HG02840 (cell line): ENCODE results near the gene PCTP.

Source experiments
- ATAC-seq: cut with Tn5 transposase; IDR thresholded peaks from one replicate; pipeline ENCODE4 v1.9.1; 2021; ENCODE audit warnings: mild to moderate bottlenecking, moderate library complexity, moderate number of reproducible peaks; ENCODE audit not compliant: unreplicated experiment, low FRiP score

PCTP gene

DNA sequence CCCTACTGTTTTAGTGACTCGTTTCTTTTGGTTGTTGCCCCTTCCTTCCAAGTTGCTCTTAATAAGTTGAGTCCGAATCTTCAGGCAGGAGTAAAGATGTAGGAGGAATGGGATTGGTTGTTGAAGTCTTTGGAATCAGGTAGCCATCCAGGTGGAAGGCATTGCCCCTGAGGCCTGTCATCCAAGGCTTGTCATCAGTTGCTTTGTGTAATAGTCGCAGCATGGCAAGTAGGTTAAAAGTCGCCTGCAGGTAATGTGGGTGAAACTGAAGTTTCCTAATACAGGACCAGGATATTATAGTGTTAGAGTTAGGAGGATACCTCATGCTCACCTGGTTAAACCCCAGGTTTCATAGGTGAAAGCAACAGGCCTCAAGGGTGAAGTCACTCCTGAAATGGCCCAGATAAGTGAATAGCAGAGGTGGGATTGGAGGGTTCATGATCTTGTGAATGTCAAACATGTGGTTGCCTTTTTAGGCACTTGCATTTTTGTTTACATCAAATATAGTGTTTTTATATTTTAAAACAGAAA lies 934 bp downstream of the PCTP start:
- ATAC-seq: no peak

DNA sequence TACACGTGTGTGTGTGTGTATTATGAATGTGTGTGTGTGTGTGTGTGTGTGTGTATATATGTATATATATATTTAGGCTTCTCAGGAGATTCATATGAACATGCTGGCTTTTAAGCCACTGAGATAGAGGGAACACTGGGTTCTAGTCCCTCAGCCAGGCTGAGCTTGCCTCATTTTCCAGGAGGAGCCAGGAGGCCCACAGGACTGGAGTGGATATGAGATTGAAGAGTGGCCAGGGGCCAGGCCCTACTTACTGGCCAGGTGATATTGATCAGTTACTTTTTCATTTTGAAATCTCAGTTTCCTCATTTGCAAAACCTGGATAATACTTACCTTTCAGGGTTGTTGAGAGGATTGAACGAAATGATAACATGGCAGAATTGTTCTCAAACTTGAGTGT lies 5.8 kb downstream of the PCTP start:
- ATAC-seq: no peak

DNA sequence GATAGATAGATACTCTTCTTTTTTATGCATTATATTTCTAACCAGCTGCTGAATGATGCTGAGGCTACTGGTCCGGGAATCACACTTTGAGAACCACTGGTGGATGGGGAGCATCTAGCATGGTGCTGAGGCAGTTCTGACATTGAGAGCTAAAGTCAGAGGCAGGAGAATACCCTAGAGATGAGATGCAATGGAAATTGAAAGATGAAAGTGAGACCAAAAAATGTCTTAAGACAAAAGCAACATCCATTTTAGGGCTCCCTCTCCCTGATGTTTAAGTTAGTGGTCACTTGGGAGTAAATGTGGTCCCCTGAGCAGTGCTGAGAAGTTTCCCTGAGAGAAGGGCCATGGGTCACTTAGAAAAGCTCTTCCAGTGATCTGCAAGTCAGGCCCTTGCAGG lies 6.8 kb downstream of the PCTP start:
- no peak for ATAC-seq

DNA sequence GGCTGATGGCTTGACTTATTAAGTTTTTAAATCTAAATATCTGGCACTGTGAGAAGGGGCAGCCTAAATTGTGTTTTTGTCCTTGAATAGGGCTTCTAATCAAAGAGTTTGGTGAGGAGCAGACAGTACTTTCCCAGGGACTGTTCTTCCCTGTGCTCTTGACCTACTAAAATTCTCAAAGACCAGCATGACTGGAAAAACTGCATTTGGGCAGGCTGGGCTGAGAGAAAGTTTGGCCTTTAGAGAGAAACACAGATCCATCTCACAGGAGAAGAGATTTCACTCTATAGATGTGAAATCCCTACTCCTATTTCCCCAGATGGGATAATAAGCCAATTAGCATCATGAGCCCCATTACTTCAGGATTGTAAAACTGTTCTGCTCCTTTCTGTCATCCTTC lies 7.3 kb downstream of the PCTP start:
- no peak for ATAC-seq

DNA sequence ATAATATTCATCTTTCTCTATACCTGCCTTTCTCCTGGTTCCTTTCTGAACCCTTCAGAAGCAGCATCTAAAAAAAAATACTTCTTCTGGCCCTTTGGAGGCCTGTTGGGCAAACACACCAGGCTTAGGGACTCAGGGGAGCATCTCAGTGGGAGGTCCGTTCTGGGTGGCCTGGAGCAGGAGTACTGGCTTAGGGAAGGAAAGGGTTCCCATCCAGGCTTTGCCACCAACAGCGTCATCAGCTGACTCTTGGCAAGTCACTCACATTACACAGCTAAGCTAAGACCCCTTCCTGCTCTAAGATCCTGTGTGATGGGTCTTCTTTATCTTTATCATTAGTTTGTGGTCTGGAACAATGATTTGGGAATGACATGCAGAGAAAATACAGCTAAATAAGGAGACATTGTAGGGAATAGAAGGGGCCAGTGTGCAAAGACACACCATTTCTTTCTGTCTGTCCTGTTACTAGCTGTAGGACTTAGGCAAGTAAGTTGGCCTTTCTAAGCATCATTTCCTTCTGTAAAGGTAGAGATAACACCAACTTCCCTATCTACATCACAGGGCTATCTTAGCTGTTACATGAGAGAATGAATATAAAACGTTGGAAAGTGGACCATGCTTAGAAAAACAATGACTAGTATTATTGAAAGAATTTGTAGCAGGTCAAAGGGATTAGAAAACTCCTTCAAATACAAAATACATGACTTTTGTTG lies 9.9 kb downstream of the PCTP start:
- no peak for ATAC-seq

- ATAC-seq: no peak
Observed at GRCh38 chr17:55762086-55762858, 11.4 kb downstream of the PCTP start.

DNA sequence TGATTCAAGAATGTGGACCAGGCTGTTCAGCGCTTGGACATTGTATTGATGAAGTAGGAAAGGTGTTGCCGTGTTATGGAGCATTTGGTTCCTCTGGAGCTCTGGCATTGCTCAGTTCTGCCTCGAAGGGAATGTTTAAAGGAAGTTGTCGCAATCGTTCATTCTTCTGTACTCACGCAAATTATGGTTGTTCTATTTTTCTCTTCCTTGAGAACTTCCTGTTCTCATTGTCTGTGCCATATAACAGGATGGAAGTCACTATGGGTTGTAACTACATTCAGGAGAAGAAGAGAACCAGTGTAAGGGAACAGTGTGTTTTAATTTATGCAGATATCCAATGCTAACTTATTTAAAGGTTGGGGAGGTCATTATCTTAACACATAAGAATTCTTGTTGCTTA lies 13.0 kb downstream of the PCTP start:
- ATAC-seq: no peak

- no peak for ATAC-seq
Observed at GRCh38 chr17:55764610-55765009, 13.8 kb downstream of the PCTP start.

DNA sequence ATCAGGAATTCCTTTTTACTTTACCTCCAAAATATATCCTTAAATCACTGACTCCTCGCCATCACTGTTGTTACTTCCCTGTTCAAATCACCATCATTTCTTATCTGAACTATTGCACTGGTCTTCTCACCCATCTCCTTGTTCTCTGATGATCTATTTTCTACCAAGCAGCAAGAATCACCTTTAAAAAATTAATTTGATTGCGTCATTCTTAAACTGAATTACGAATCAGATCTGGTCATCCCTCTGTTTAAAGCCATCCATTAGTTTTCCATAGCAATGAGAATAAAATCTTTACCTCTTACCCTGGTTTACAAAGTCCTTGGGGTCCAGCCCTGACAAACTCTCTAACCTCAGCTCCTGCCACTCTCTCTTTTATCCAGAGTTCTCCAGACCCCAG lies 14.6 kb downstream of the PCTP start:
- no peak for ATAC-seq

GRCh38 chr17:55768936-55769624 lies 18.2 kb downstream of the PCTP start:
- ATAC-seq: no peak

DNA sequence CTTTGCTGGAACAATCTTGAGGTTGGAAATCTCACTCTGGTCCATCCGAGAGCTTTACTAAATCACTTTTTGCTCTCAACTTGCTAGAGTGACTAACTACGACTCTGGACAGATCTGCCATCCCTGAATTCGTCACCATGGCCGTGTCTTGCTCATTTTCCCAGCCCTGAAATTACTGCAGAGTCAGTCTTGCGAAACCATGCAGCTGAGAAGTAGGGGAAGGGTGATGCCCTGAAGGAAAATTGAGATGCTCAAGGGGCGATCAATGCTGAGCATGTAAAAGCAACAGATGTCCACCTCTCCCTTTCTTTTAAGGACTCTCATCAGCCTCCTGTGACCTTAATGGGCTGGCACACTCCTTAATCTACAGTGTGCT lies 18.8 kb downstream of the PCTP start:
- no peak for ATAC-seq

DNA sequence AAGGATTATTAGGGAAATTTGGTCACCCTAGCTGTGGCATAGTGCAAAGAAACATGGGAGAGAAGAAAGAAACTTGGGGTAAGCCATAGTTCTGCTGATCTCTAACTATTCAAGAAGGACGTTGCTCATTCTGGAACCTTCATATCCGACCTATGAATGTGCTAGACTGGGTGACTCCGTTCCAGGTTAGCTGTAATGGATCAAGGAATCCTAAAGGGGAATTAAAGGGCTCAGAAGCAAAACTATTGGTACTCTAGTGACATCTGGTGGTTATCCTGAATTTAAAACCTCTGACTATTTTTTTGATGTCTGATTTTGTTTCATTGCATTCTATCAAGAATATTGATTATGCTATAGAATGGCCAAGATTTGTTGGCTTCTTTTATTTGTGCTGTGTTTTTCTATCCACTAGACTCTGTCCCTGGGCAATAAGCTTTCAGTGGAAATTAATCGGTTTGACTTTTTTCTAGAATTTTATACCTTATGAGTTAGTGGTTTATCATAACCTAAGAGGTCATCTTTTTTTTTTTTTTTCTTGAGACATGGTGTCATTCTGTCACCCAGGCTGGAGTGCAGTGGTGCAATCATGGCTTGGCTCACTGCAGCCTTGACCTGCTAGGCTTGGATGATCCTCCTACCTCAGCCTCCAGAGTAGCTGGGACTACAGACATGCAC lies 19.5 kb downstream of the PCTP start:
- no peak for ATAC-seq

DNA sequence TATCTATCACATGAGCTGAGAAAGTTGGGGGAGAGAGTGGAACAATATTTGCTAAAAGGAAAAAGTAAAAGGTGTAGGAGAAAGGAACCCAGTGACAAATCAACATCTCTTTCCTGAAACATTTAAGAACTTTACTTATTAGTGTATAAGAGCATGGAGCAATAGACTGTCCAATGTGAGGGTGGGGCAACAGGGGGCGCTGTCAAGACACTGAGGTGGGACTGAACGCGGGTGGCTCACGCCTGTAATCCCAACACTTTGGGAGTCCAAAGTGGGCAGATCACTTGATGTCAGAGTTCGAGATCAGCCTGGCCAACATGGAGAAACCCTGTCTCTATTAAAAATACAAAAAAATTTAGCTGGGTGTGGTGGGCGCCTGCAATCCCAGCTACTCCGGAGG lies 21.2 kb downstream of the PCTP start:
- no peak for ATAC-seq

DNA sequence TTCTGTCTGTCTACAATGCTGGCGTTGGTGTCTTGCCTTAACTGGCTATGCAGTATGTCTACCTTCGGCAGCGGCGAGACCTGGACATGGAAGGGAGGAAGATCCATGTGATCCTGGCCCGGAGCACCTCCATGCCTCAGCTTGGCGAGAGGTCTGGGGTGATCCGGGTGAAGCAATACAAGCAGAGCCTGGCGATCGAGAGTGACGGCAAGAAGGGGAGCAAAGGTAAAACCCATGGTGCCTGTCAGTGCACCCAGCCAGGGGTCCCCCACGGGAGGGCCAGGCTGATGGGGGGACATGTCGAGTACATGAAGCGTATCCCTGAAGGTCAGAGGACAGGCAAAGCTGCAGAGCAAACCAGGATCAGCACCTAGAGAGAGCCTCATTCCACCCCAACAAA lies 22.8 kb downstream of the PCTP start:
- no peak for ATAC-seq

DNA sequence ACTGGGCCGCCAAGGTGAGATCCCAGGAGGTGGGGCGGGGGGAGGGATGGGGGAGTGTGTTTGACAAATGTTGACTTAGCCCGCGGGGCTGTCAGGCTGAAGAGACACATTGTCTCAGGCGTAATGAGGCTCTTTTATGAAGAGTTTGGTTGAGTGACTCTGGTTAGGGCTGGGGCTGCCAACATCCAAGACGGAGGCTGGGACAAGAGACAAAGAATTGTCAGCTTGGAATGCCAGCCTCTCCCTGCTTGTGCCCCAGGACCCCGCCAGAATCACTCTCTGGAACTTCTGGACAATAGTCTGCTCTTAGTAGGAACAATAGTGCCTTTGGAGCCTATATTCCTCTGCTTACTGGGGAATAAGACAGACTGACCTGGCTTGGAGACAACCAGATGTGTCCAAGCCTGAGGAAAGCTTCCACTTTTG lies 24.0 kb downstream of the PCTP start:
- no peak for ATAC-seq

DNA sequence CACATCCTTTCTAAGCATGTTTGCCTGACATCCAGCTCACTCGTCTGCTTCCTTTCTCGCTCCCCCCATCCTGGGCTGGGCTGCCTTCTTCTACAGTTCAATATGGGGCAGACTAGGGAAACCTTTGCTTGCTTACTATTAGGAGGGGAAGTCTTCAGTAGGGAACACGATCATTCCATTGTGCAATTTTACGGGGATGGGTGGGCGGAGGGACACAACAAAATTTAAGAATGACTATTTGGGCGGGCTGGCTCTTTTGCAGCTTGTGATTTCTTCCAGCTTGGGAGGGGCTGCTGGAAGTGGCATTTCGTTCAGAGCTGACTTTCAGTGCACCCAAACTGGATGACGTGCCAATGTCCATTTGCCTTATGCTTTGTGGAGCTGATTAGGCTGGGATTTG lies 25.4 kb downstream of the PCTP start:
- no peak for ATAC-seq

DNA sequence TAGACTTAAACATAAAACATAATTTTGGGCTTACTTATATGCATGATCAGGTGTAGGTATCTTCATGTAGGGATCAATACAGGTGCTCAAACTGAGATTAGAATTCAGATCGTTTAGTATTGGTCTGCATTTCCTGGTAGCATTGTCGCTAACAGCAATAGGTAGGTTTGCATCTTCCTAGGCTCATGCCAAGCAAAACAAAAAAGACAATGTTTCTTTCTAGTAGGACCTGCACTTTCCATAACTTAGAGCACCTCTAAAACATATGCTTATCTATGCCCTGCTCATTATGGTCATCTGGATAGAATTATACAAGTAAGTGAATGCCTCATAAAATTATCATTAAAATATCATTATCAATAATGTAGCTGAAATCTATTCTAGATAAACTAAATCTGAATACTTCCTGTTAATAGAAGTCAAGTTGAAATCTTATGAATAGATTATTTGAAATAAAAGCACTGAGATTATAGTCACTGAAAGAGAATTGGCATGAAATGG lies 26.7 kb downstream of the PCTP start:
- ATAC-seq: no peak

GRCh38 chr17:55778389-55779118 lies 27.7 kb downstream of the PCTP start:
- ATAC-seq: no peak

- ATAC-seq: no peak
Observed at GRCh38 chr17:55783684-55784245, 32.9 kb downstream of the PCTP start.

- no peak for ATAC-seq
Observed at GRCh38 chr17:55784666-55785065, 33.8 kb downstream of the PCTP start.
